Fibroblast of mammary gland (primary cell): ENCODE measurements around the gene CARD19.
A peak's percentile ranks its signal among the peaks of the same experiment; 100 is the strongest.

Experiments
- DNase-seq: peaks from one replicate; pipeline ENCODE4 v3.0.0-alpha.2; 2010; ENCODE audit warnings: low read depth
- H3K4me3 ChIP-seq: 2 replicates; pipeline ENCODE4 v1.5.1; 2011; ENCODE audit warnings: low read depth, mild to moderate bottlenecking, low read length, moderate library complexity; ENCODE audit not compliant: control insufficient read depth
- CTCF ChIP-seq: conservative IDR thresholded peaks from 2 replicates; pipeline ENCODE4 v1.5.1; 2011; ENCODE audit warnings: low read depth, low read length, inconsistent platforms; ENCODE audit not compliant: control insufficient read depth, insufficient read depth

CARD19 gene

GRCh38 chr9:93134015-93134739 lies 38.2 kb downstream of the CARD19 start, which contains the start of gene NINJ1:
Gene NINJ1 (minus strand): TSS chr9:93134251. CDS start chr9:93134217, 34 bp downstream.
- peak within 1 kb of the TSS; percentile 57 for H3K4me3 ChIP-seq
- peak; percentile 58 for DNase-seq
- TF ChIP-seq CTCF: no peak

GRCh38 chr9:93134740-93135444 lies 38.9 kb downstream of the CARD19 start:
- DNase-seq: no peak
- no peak for TF ChIP-seq CTCF
- H3K4me3 ChIP-seq: peak overlapping the region; percentile 47

DNA sequence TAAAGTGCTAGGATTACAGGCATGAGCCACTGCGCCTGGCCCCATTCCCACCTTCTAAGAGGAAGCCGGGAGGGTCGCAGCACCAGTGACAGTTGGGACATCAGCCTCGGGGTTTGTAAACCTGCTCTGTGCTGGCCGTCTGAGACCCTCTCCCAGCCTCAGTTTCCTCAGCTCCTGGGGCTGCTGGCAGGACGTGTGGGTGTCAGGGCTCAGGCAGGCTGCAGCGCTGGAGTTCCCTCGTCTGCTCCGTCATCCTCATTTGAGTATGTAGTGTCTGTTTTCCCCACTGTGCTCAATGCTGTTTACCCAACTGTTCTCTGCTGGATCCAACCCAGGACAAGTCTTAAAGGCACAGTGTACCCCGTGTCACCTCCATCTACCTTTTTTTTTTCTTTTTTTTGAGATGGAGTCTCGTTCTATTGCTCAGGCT lies 40.0 kb downstream of the CARD19 start:
- TF ChIP-seq CTCF: no peak
- H3K4me3 ChIP-seq: no peak overlapping the region

GRCh38 chr9:93137362-93137761 lies 41.3 kb downstream of the CARD19 start:
- no peak overlapping the region for H3K4me3 ChIP-seq
- DNase-seq: no peak
- no peak for TF ChIP-seq CTCF

More for the DNA sequence above, 40.0 kb downstream of the CARD19 start:
- DNase-seq: peak; percentile 51

- no peak for DNase-seq
- H3K4me3 ChIP-seq: no peak overlapping the region
- no peak for TF ChIP-seq CTCF
Observed at GRCh38 chr9:93138171-93138764, 42.3 kb downstream of the CARD19 start.

DNA sequence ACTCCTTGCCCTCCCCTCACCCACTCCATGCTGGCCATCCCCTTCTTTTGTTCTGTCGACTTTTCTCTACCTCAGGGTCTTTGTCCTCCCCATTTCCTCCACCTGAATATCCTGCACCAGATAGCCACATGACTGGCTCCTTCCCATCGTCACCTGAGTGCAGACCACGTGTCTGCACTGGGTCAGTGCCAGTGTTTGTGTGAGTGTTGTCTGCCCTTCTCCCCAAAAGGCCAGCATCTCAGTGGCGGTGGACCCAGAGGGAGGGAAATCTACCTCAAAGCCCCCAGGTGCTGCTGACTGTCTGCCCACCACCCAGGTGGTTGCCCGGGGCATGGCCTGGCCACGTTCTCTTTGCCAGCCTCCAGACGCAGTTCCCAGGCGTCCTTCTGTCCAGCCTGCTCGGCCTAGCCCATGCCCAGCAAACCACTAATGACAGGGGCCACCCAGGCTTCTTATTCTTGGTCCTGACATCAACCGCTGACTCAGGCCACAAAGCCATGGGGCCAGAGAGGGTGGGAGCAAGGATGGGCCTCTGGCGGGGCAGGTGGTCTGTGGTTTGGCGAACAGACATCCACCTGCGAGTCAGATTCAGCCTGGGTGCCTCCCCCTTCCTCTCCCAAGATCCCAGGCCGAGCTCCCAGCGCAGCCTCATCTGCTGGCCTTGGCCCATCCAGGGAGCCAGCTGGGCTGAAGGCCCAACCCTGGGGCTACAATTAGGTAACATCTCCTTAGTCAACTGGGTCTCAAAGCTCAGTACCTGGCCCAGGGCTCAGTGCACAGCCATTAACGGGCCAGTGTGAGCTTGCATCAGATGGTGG lies 43.6 kb downstream of the CARD19 start:
- DNase-seq: no peak
- no peak for TF ChIP-seq CTCF
- no peak overlapping the region for H3K4me3 ChIP-seq
